Pancreas (tissue), 10 donors: Measurements from ENCODE around the gene RANBP1. TPM values are rescaled to one million over a fixed set of nuclear protein-coding genes. Genes with fewer than 3 reads are reported as not detected.

ENCODE experiments used
- ATAC-seq, 4 donors: fragments of 200-7000 bp; cut with Tn5 transposase; one replicate each; pipeline versions ENCODE4 v1.8.0 to v1.9.1; 2020; ENCODE audit warnings: mild to moderate bottlenecking in 4 of 4, moderate library complexity in 4 of 4
- DNase-seq, 6 donors: peaks; one replicate each; pipeline ENCODE4 v3.0.0-alpha.2; 2020
- FAIRE-seq: peaks from 2 replicates; lab custom pipeline; 2012; peaks lifted over from hg19 to GRCh38; lab: Jason Lieb, UNC
- H3K27ac ChIP-seq, 4 donors: fragments of 200-600 bp; sonication (generic); 1 replicate in 3 of 4; 2 replicates in 1 of 4; pipeline versions ENCODE4 v1.5.0 to v1.8.0; 2020
- H3K27me3 ChIP-seq, 4 donors: fragments of 200-600 bp; one replicate each; pipeline ENCODE4 v1.8.0; 2021
- H3K36me3 ChIP-seq, 3 donors: fragments of 200-600 bp; sonication (generic) in 1 of 3; one replicate each; pipeline versions ENCODE4 v1.5.0 to v1.8.0; 2020 to 2021
- H3K4me1 ChIP-seq, 3 donors: fragments of 200-600 bp; one replicate each; pipeline ENCODE4 v1.8.0; 2021
- H3K4me3 ChIP-seq, 4 donors: fragments of 200-600 bp; sonication (generic) in 2 of 4; one replicate each; pipeline versions ENCODE4 v1.5.0 to v1.8.0; 2020 to 2021
- H3K9me3 ChIP-seq, 4 donors: fragments of 200-600 bp; one replicate each; pipeline ENCODE4 v1.8.0; 2021
- WGBS, 2 donors: extraction: QIAGEN DNeasy Blood & Tissue Kit; methylation state at CpG; one replicate each; pipeline ENCODE4 v1.1.7; 2013; 5-methylcytosine and 5-hydroxymethylcytosine counted together
- intact Hi-C, 3 donors: fragments of 100-400 bp; cut with DNase I; formaldehyde crosslinking; loops; one replicate each; pipeline versions ENCODE4 v1.11.1 to v1.14.2; 2022
- polyA plus RNA-seq, 2 donors: library from polyadenylated mRNA; stranded (reverse); fragments of 200-250 nt; gene quantifications; one replicate each; pipeline ENCODE4 v1.2.3, GENCODE V29; 2013
- total RNA-seq, 6 donors: library from RNA; stranded (reverse); fragmentation: NEBNext Ultra II Directional in 4 of 6; extraction: Animal tissue kit (Norgen Biotek cat#: 25700) in 4 of 6; gene quantifications; one replicate each; pipeline versions ENCODE4 v1.2.1 to v1.2.4, GENCODE V29; 2021 to 2023
- TF ChIP-seq, protein P1 (sequence below), 4 donors: fragments of 200-600 bp; sonication (generic) in 3 of 4; IDR thresholded peaks; one replicate each; pipeline versions ENCODE4 v1.5.0 to v1.8.0; 2021; ENCODE audit warnings: antibody characterized with exemption in 4 of 4
- donor health status: healthy with polysubstance abuse.
- donor health status: DM: no; HTN: no; CAD: no; lungs with moderate emphysema.
- donor health status: DM: no; HTN: no; CAD: no.
- donor health status: control.
- donor health status: control.
- donor health status: Bipolar disorder and iron deficiency.
- donor health status: DM: yes; HTN: yes; CAD: no.
- donor health status: DM: no; HTN: no; CAD: no.
- donor health status: DM: no; HTN: no; CAD: no.
- donor health status: DM: yes; HTN: yes; CAD: no.

The RANBP1 gene
- total and polyA plus RNA-seq, 8 donors: 25.1 to 44.0 (median 34.3) TPM

DNA sequence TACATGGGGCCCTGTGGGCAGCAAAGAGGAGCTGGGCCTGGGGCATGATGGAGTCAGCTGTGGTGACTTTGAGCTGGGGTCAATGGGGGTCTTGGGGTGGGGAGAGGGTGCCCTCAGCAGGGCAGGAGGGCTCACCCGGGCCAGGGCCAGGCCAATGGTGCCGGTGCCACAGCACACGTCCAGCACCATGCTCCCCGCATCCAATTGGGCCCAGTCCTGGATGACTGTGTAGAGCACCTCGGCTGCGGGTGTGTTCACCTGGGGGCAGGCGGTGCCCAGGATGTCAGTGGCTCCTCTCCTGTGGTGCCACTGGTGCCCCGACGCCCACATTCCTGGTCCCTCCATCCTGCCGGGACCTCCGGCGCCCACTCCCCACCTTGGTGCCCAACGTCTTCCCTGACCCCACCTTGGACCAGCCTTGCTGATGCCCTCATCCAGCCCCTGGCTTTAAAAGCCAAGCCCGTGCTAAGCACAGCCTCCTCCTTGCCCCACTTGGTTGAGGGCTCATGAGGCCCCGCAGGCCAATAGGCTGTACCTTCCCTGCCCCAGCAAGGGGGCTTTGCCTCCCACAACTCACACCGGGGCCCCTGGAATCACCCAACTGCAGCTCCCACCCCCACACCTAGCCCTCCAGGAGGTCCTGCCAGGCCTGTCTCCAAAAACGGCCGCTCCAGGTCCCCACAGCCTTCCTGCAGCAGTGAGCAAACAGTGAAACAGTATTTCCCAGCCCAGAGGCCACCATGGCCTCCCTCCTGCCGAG, 2.2 kb upstream of the RANBP1 start:
- H3K27ac ChIP-seq: no peak overlapping the region
- 84 to 87% methylated on average over 17 to 19 of the region's 19 CpGs for WGBS, 2 donors
- peaks cover 0 to 19% (median 13%) of the 10 kb centered on the region in 3 donors for H3K36me3 ChIP-seq
- H3K4me3 ChIP-seq: no peak overlapping the region
- no peaks in the 10 kb centered on the region for H3K9me3 ChIP-seq
- TF ChIP-seq, protein P1, sequence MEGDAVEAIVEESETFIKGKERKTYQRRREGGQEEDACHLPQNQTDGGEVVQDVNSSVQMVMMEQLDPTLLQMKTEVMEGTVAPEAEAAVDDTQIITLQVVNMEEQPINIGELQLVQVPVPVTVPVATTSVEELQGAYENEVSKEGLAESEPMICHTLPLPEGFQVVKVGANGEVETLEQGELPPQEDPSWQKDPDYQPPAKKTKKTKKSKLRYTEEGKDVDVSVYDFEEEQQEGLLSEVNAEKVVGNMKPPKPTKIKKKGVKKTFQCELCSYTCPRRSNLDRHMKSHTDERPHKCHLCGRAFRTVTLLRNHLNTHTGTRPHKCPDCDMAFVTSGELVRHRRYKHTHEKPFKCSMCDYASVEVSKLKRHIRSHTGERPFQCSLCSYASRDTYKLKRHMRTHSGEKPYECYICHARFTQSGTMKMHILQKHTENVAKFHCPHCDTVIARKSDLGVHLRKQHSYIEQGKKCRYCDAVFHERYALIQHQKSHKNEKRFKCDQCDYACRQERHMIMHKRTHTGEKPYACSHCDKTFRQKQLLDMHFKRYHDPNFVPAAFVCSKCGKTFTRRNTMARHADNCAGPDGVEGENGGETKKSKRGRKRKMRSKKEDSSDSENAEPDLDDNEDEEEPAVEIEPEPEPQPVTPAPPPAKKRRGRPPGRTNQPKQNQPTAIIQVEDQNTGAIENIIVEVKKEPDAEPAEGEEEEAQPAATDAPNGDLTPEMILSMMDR (IDR thresholded peaks at IDR 0.05): no peak
- intact Hi-C loops: no loop called here
- ATAC-seq (no peak), FAIRE-seq (no peak), DNase-seq (peak in 2 of 6 donors; percentile 44 to 77)
- H3K4me1 ChIP-seq: peaks cover 10 to 35% (median 10%) of the 10 kb centered on the region in 3 donors
- no peaks in the 10 kb centered on the region for H3K27me3 ChIP-seq

DNA sequence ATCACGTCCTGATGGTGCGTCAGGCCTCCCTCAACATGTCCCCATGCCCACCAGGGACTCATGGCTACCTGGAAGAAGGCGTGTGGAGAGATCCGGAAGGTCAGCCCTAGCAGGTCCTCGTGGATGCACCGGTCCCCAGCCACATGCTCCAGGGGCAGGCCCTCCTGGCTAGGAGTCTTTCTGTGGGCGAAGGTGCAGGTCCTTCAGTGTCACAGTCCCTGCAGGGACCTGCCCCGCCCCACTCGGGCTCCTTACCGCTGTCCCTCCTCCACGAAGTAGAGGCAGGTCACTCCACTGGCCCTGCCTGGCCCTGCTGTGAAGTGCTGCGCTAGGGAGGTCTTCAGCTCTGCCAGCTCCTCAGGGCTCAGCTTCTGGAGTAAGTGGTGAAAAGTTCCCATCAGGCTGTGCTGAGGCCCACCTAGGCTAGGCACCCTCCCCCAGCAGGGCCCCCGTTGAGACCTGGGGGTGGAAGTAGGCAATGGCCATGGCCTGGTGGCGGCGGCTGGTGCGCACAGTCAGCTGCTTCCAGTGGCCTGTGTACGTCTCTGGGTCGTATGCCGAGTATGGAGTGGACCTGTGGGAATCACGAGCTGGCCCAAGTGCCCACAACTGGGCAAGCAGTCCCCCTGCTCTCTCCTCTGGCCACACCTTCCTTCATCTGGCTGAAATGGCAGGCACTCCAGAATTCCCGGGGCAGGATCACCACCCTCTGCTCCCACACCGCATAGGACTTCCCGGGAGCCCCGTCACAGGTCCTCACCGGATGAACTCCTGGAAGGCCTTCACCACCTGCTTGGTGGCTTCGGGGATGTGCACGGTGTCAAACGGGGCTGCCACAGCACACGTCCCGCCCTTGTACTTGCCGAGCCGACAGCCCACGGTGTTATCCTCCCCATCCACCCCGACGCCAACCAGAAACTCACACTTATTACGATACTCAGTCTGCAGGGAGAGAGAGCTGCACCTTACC, 1.1 kb upstream of the RANBP1 start:
- ATAC-seq (no peak), FAIRE-seq (no peak), DNase-seq (peak in 2 of 6 donors; percentile 46 to 72)
- 86 to 90% methylated on average over 36 of the region's 36 CpGs for WGBS, 2 donors
- Histone ChIP-seq H3K36me3 (peaks cover 0 to 8% (median 5%) of the 10 kb centered on the region in 3 donors), H3K4me1 (peaks cover 10 to 40% (median 12%) of the 10 kb centered on the region in 3 donors), H3K4me3 (no peak overlapping the region), H3K27ac (no peak overlapping the region), H3K9me3 (no peaks in the 10 kb centered on the region), H3K27me3 (no peaks in the 10 kb centered on the region)
- TF ChIP-seq, protein P1 (IDR thresholded peaks at IDR 0.05): no peak
- intact Hi-C loops: no loop called here

DNA sequence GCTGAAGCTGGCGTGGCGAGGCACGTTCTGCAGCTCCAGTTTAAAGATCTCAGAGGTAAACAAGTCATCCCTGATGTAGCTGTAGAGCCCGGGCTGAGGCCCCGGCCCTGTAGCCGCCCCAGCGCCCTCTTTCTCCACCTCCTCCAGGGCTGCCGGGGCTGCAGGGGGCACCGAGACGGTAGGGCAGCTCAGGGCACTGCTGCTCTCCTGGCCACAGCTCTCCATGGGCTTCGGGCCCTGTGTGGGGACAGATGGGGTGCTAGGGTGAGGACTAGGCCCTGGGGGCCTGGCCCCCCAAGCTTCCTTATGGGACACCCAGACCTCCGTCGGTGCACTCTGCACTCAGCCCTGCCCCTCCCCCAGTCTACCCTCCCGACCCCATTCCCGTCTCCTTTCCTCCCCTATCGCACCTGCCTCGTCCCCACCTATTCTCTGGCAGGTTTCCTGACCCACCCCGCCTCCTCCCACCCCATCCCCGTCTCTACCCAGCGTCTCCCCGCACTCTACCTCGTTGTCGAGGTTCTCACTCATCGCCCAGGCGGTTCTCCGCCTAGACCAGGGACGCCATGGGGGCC, 559 bp downstream of the RANBP1 start:
- TF ChIP-seq, protein P1 (IDR thresholded peaks at IDR 0.05): no peak
- peak overlapping the region; percentile 63 to 77 (median 74) for H3K4me3 ChIP-seq
- H3K36me3 ChIP-seq: no peaks in the 10 kb centered on the region
- H3K27ac ChIP-seq: peak overlapping the region; percentile 78 to 84 (median 79)
- 4 to 5% methylated on average over 22 to 27 of the region's 27 CpGs for WGBS, 2 donors
- ATAC-seq (peak; percentile 1 to 13 (median 2)), DNase-seq (peak in 3 of 6 donors; percentile 52 to 72 (median 56)), FAIRE-seq (no peak)
- H3K9me3 ChIP-seq: no peaks in the 10 kb centered on the region
- H3K27me3 ChIP-seq: no peaks in the 10 kb centered on the region
- peaks cover 10 to 36% (median 12%) of the 10 kb centered on the region in 3 donors for H3K4me1 ChIP-seq
- intact Hi-C loops: no loop called here

DNA sequence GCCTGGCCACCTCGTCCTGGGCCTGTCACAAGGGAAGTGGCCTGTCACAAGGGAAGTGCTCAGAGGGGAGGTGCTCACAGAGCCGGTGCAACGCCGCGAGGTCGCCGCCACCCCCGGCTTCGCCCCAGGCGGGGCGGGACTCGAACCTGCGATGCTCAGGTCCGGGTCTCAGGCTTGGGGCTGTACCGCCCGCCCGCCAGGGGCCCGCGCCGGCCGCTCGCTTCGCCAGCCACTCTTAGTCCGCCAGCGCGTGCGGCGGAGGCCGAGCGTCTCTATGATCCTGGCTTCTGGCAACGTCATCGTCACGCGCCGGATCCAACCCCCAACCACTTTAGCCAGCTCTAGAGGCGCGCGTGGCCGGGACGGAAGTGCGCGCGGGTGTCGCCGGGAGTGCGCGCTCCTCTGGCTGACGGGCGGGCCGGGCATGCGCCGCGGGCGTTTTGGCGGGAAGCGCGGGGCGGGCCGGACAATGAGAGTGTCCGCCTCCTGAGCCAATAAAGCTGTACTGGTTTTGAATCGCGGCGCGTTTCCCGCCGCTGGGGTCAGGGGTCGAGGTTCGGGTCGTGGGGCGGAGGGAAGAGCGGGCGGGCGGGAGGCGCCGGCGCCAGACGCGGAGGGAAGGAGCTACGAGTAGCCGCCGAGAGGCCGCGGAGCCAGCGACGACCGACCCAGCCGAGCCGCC, 1.2 kb downstream of the RANBP1 start, which contains the start of gene TRMT2A:
TSS of gene TRMT2A (minus strand) at position 276 of the 682 bp plus-strand sequence. CDS start 320 bp downstream, outside the sequence.
- Histone ChIP-seq H3K27ac (peak within 1 kb of the TSS; percentile 78 to 84 (median 79)), H3K4me3 (peak within 1 kb of the TSS; percentile 63 to 77 (median 74)), H3K9me3 (no peaks in the 10 kb centered on the region), H3K27me3 (no peaks in the 10 kb centered on the region), H3K4me1 (peaks cover 6 to 33% (median 12%) of the 10 kb centered on the region in 3 donors), H3K36me3 (no peaks in the 10 kb centered on the region)
- ATAC-seq (peak; percentile 89 to 94 (median 92)), DNase-seq (peak; percentile 97 to 99 (median 98)), FAIRE-seq (no peak)
- 0% methylated on average over 65 to 88 of the region's 88 CpGs for WGBS, 2 donors
- intact Hi-C loops: no loop called here
- TF ChIP-seq, protein P1 (IDR thresholded peaks at IDR 0.05): peak in 1 of 4 donors; percentile 9
